NCI-H510A (cell line): ENCODE measurements around the gene NOTCH4.

Experiments used
- DNase-seq: peaks from one replicate; lab custom pipeline; 2025; lab: John Stamatoyannopoulos, UW

NOTCH4 gene

GRCh38 chr6:32181148-32181702 is 42.6 kb downstream of the NOTCH4 start:
- DNase-seq: no peak

DNA sequence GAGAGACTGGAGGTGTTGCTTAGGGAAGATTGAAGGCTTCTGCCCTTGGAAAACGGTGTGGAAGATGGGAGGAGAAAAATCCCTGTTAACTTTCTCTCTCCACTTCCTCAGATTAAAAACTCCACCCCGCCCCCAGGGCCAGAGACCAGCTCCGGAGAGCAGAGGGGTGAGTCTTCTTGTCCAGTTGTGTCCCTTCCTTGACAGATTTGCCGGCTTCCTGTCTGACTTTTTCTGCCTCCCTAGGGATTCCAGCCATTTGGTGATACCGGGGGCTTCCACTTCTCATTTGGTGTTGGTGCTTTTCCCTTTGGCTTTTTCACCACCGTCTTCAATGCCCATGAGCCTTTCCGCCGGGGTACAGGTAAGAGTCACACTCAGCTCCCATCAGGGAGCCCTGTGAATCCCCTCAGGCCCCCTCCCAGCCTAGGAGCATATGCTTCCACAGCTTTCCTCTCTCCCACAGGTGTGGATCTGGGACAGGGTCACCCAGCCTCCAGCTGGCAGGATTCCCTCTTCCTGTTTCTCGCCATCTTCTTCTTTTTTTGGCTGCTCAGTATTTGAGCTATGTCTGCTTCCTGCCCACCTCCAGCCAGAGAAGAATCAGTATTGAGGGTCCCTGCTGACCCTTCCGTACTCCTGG is 44.0 kb downstream of the NOTCH4 start:
- DNase-seq: no peak

DNA sequence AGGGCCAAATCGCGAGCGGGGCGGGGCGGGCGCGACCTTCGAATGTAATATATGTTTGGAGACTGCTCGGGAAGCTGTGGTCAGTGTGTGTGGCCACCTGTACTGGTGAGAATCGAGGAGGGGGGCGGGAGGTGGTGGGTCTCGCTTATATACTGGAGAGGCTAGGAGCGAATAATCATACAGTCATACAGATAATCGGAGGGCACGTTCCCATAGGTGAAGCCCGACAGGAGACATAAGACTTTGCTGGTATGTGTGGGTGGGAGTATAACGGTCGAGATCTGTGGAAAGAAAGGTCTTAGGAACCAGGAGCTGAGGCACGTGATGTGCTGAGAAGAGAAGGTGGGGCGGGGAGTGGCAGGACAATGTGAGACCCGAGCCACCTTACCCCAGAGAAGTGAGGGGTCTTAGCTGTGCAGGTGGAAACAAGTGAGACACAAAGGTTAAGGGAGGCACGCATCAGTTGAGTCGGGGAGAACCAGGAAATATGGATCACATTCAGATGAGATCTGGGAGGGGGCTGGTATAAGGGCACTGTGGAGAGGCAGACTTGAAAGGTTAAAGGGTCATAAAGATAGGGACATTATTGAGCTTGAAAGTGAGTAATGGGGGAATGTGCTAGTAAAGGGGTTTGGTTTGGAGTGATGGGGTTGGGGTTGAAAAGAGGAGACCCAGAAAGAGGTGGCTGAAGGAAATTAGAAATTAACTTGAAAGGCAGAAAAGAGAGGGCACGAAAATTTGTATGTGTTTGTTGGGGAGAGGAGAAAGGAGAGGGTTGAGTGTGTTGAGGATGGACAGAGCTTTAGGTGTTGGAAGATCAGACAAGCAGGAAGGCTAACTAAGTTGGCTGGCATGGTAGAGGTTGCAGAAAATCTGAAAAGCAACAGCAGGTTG is 45.1 kb downstream of the NOTCH4 start:
- no peak for DNase-seq

DNA sequence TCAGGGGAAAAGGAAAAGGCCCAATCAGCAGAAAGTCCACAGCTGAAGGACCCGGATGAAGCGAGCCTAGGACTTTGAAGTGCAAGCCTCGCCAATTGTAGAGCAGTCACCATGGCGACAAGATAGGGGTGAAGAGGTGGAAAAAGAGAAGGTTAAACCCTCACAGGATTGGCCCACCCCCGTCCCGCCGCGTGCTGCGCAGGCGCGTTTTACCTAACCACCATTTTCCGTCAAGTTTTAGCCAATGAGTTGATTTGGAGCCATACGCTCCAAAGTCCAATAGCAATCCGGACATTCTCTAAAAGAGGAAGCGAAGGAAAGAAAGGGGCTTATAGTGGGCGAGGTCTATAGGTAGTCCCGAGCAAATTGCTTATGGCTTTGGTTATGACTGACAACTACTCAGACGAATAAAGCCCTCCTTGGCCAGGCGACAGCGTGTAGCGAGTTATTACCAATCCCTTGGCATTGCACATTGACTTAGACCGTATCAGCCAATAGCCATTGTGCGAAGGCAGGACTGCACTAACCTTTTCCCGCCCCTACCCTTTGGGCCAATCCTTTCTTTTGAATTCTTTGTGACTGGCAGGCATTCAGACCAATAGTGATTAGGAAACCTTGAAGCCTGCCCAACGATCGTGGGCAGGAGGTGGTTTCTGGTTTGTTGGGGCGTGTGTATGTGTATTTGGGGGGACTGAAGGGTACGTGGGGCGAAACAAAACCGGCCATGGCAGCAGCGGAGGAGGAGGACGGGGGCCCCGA is 45.9 kb downstream of the NOTCH4 start, which contains the start of gene RNF5:
Gene RNF5 (plus strand): TSS at position 618 of the 759 bp plus-strand sequence. CDS start 107 bp downstream, at position 725.
- peak; percentile 99 for DNase-seq

GRCh38 chr6:32177183-32177787 is 46.6 kb downstream of the NOTCH4 start:
- DNase-seq: peak; percentile 81

DNA sequence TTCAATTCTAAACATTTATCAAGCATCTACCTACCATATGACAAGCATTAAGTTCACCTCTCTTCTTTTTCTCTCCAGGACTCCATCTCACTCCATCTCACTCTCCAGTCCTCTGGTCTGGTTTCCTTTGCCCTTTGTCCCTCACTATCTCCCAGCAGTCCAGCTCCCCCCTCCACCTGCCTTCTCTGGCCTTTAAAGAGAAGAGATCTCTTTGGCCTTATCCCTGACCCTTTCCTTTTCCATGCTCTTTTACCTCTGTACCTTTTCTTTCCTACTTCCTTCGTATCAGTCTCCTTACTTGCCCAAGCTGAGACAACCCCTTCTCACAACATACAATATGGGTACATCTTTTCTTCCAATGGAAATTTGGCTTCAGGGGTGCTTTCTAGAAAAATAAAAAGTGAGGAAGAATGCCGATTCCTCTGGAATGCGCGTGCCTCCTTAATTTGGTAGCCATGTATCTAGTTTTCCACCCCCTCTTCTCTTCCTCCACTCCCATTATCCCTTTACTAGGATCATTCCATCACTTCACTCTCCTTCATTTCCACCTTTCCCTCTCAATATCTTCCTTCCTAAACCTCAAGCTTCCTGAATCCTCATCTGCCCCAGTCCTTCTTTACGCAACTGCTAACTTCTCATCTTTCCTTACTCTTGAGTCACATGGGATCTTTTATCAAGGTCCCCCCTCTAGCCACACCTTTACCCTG is 47.2 kb downstream of the NOTCH4 start:
- peak; percentile 54 for DNase-seq

GRCh38 chr6:32175711-32176475 is 48.0 kb downstream of the NOTCH4 start, which contains the start of gene AGPAT1:
TSS of gene AGPAT1 (minus strand) at chr6:32176084. CDS start at chr6:32171496, 4,588 bp downstream.
- peak; percentile 91 for DNase-seq

DNA sequence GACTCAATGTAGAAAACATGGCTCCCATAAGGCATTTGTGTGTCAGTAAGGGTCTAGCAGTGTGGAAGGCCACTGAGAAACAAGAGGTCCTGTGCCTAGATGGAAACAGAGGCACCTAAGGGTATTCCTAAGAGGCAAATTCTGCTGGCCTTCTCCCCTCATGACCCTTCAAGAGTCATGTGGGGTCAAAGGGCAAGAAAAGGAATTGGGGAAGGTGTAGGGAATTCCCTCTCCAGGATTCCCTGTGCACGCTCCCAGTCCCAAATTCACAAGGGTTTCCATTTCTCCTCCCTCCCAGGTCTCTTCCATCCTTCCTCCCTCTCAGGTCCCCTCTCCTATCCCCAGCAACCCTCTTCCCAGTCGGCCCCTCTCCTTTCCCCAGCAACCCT is 48.6 kb downstream of the NOTCH4 start:
- DNase-seq: no peak

GRCh38 chr6:32174416-32174815 is 49.5 kb downstream of the NOTCH4 start:
- DNase-seq: no peak

DNA sequence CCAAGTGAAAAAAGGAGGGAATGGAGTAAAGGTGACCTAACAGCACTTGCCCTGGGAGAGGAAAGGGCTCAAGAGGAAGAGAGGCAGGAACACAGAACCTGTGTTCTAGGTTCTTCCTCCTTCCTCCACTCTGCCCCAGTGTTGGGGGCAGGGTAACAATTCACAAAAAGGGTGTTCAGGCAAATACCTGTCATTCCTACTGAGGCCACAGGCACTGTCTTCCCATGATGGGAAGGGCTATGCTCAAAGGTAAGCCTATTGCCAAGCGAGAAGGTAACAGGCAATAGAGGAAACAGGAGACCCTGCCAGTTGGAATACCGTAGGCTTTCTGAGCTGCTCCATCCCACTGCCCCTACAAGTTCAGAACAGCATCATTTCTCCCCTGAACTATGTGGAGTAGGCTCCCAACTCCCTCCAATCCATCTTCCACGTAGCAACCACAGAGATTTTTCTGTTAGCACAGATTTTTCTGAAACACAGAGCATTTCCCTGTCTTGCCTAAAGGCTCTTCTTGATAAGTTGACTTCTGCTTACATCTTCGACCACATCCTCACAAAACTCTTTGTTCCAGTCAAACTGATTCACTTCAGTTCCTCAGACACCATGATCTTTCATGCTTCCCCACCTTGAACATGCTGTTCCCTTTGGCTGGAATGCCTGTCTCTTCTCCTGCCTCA is 50.7 kb downstream of the NOTCH4 start:
- DNase-seq: no peak

GRCh38 chr6:32171234-32171633 is 52.6 kb downstream of the NOTCH4 start:
- no peak for DNase-seq

DNA sequence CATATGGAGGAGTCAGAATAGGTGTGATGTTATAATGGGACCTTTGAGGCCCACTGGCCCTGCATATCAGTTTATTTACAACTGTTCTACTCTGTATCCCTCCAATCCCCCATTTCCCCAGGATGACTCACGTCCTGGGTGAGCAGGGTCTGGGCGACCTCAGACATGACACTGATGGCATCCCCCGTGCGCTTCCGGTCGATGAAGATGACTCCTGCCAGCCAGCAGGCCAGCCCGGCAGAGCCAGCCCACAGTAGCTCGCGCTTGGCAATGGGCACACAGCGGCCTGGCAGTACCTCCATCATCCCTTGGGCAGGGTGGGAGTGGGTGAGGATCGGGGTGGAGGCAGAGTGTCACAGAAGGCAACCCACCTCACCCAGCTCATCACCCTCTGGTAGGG is 53.6 kb downstream of the NOTCH4 start:
- no peak for DNase-seq

DNA sequence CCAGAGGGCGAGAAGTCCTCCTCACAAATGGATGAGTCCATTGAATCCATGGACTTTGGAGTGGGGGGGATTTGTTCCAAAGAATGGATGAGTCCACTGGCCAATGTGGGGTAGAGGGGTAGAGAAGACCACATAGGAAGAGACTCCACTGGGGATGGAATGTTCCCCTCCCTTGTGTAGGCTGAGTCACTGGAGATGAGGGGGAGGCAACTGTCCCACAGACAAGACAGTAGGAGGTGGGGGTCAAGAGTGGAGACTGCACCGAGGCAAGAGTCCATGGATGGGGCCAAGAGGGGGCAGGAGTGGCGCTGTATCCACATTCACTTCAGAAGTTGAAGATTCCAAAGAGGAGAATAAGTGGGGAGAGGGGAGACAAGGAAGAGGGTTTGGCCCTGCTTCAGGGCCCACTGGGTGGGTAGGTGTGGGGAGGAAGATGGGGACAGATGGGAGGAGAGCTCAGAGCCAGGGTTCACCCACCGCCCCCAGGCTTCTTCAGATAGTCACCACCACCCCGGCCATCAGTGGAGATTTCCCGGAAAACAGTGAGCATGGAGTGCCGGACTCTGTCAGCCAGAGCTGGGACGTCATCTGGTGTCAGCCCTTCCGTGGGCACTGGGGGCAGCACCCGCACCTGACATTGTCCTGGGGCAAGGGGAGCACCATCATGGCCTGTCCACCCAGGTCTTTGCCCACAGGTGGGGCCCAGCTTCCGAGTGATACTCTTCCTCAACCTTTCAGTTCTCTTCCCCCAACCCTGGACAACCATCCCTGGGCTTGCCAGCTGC is 54.9 kb downstream of the NOTCH4 start:
- no peak for DNase-seq

DNA sequence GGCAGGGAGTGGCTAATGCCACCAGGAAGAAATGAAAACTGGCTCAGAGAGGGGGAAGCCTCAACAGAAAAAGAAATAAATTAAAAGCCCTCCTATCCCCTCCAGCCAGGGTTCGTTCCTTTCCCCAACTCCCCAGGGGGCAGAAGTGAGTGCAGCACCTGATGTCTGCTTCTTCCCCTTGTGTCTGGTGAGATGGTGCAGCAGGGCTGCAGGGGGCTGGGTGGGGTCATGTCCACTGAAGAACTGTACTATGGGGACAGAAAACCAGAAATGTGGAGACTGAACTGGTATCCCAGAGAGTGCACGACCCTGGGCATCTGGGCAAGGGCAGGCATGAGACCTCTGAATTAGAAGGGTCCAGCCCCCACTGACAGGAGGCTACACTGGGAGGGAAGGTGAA is 55.5 kb downstream of the NOTCH4 start:
- DNase-seq: no peak

DNA sequence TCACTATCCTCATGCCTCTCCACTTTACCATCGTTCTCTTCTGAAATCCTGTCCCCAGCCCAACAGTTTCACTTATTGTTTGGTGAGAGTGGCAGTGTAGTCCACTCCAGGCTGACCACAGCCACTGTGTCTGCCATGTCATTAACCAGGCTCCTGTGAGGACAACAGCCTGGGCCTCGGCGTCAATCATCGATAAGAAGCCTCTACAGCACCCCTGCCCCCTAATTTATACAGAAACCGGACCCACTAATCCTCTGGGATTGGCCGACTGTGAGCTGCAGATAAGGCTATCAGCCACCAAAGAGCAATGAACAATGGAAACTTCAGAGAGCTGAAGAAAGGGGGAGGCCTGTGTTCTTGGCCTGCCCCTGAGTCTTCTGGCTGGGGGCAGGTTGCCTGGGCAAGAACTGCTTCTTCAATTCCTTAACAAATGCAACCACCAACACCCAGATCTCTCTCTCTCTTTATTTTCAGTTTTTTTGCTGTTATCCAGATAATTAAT is 56.1 kb downstream of the NOTCH4 start:
- DNase-seq: no peak

DNA sequence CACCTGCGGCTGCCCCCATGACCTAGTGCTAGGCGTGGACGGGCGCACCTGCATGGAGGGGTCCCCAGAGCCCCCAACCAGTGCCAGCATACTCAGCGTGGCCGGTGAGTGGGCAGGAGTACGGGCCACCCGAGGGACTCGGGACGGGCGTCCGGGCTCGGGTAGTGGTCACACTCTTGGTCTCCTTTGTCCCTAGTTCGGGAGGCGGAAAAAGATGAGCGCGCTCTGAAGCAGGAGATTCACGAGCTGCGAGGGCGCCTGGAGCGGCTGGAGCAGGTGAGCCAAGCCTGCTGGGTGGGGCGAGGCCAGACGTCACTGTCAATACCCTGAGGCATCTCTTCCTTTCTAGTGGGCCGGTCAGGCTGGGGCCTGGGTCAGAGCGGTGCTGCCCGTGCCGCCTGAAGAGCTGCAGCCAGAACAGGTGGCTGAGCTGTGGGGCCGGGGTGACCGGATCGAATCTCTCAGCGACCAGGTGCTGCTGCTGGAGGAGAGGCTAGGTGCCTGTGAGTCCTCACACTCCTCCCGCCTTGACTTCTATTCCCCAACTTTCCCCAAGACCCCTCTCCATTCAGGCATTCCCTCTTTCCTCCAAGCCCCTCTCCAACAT is 56.6 kb downstream of the NOTCH4 start:
- no peak for DNase-seq

GRCh38 chr6:32166411-32167061 is 57.3 kb downstream of the NOTCH4 start:
- DNase-seq: no peak

DNA sequence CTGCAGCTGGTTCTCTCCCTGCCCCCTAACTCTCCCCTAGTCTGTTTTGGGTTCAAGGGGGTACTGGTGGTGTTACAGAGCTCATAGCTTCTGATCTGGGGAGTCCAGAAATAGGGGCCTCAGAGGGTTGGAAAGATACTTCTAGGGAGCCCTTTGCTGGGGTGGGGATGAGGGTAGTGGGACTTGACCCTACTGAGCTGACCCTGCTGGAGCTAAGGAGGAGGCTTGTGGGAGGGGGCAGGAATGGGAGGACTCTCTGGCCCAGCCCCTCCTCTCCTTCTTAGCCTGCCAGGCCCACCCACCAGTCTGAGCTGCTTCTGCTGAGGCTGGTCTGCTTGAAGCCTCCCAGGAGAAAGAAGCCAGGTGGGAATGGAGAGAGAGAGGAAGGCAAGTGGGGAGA is 59.6 kb downstream of the NOTCH4 start, which contains the start of gene EGFL8:
Gene EGFL8 (plus strand): TSS at position 301 of the 400 bp plus-strand sequence. CDS start 1,571 bp downstream, outside the sequence.
- DNase-seq: no peak
